NCI-H446 (cell line): ENCODE measurements around the gene TBC1D3E.
"Not testable (repeated sequence)": the region's sequence is repeated elsewhere in the genome, so short reads cannot be mapped to it uniquely, and the experiment has no call there.

Source experiments
- DNase-seq, 2 experiments: peaks; one replicate each; lab custom pipeline; 2025; lab: John Stamatoyannopoulos, UW

The TBC1D3E gene

GRCh38 chr17:38127651-38128050 is at the start of gene TBC1D3E:
TBC1D3E (plus strand) TSS chr17:38127951; CDS start chr17:38129496, 1,545 bp downstream.
- DNase-seq = not testable (repeated sequence)

- DNase-seq = not testable (repeated sequence)
Observed at GRCh38 chr17:38087344-38087743, 40.4 kb upstream of the TBC1D3E start.

GRCh38 chr17:38088120-38088519 is 39.6 kb upstream of the TBC1D3E start:
- DNase-seq = not testable (repeated sequence)

- not testable (repeated sequence) for DNase-seq
Observed at GRCh38 chr17:38094059-38094694, 33.6 kb upstream of the TBC1D3E start.

GRCh38 chr17:38099262-38099661 is 28.5 kb upstream of the TBC1D3E start:
- DNase-seq = not testable (repeated sequence)

- DNase-seq = not testable (repeated sequence)
Observed at GRCh38 chr17:38119829-38120228, 7.9 kb upstream of the TBC1D3E start.

GRCh38 chr17:38134860-38135259 is 7.1 kb downstream of the TBC1D3E start:
- not testable (repeated sequence) for DNase-seq
